Measurements from ENCODE around the gene DPYSL3. TPM values are rescaled to one million over a fixed set of nuclear protein-coding genes. Genes with fewer than 3 reads are reported as not detected.

The DPYSL3 gene
- total RNA-seq, 1 experiment from 2014 or later = 17.2 TPM

DNA sequence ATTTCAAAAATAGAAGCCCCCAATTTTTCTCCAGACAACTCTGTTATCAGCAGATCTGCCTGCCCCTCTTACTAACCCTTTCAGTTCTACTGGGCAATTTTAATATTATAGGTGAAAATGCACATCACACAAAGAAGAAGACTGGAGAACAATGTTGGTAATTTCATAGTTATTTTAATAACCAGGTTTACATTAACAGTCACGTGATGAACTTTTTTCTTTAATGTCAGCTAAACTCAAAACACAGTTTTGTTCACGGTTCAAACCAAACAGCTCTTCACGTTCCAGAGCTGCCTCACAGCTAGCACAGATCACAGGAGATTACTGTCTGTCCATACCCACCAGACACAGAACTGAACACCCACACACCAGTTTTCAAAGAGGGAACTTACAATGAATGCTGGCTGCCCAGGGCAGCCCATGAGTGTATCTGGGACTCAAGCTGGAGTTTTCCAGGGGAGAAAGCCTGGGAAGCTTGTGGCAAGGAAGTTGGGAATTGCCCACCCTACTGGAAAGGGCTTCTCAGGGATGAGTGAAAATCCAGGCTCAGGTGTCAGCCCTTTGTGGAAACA, 119.1 kb downstream of the DPYSL3 start:
- ChIA-PET POLR2A (no interaction called here), CTCF (interaction anchor here (2.0 kb wide), 1 partner anchor 166 kb away, joined by 7 read pairs; no protein-coding TSS in a partner anchor), RAD21 (ENCODE audit: low non-redundant PET in 1 of 2, low total read pairs in 2 of 2, uncharacterized antibody in 2 of 2, unreplicated experiment in 2 of 2) (no interaction called here)
- no peak for ATAC-seq
- H3K4me3 ChIP-seq (replicated peaks in 1 of 2; ENCODE audit: low read depth in 1 of 2, low read length in 2 of 2) = no peak overlapping the region
- no peaks in the 10 kb centered on the region for H3K79me2 ChIP-seq (ENCODE audit: insufficient read depth, low read length)
- no peak overlapping the region for H2AFZ ChIP-seq (ENCODE audit: low read depth, low read length, poor library complexity, severe bottlenecking)
- H3K36me3 ChIP-seq (ENCODE audit: control insufficient read depth in 1 of 2, insufficient read depth in 2 of 2, low read length in 2 of 2) = no peaks in the 10 kb centered on the region
- TF ChIP-seq SRF (IDR thresholded peaks at IDR 0.05; ENCODE audit: low read depth) (no peak), FOSL1 (IDR thresholded peaks at IDR 0.05; ENCODE audit: low read depth) (no peak), EGR1 (IDR thresholded peaks at IDR 0.05; ENCODE audit: low read depth) (no peak), ZFX (IDR thresholded peaks at IDR 0.05) (no peak), SP1 (IDR thresholded peaks at IDR 0.05; ENCODE audit: low read depth) (no peak), CEBPB (IDR thresholded peaks at IDR 0.05; ENCODE audit: low read depth) (no peak), EZH2 (IDR thresholded peaks at IDR 0.05) (no peak), SIN3A (IDR thresholded peaks at IDR 0.05; ENCODE audit: low read depth) (no peak), POLR2A (IDR thresholded peaks at IDR 0.05; ENCODE audit: borderline replicate concordance, extremely low read depth, insufficient read depth, insufficient read length) (no peak), CBX3 (IDR thresholded peaks at IDR 0.05; ENCODE audit: low read depth) (no peak), RAD21 (IDR thresholded peaks at IDR 0.05; ENCODE audit: low read depth) (no peak), ZNF274 (IDR thresholded peaks at IDR 0.05; ENCODE audit: low read depth, low read length) (no peak), TCF7L2 (IDR thresholded peaks at IDR 0.05; ENCODE audit: borderline replicate concordance, extremely low read depth, insufficient read depth, insufficient read length) (no peak), JUND (IDR thresholded peaks at IDR 0.05) (no peak)
- TF ChIP-seq, protein P1, sequence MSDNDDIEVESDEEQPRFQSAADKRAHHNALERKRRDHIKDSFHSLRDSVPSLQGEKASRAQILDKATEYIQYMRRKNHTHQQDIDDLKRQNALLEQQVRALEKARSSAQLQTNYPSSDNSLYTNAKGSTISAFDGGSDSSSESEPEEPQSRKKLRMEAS (IDR thresholded peaks at IDR 0.05) = no peak
- TF ChIP-seq, protein P2, sequence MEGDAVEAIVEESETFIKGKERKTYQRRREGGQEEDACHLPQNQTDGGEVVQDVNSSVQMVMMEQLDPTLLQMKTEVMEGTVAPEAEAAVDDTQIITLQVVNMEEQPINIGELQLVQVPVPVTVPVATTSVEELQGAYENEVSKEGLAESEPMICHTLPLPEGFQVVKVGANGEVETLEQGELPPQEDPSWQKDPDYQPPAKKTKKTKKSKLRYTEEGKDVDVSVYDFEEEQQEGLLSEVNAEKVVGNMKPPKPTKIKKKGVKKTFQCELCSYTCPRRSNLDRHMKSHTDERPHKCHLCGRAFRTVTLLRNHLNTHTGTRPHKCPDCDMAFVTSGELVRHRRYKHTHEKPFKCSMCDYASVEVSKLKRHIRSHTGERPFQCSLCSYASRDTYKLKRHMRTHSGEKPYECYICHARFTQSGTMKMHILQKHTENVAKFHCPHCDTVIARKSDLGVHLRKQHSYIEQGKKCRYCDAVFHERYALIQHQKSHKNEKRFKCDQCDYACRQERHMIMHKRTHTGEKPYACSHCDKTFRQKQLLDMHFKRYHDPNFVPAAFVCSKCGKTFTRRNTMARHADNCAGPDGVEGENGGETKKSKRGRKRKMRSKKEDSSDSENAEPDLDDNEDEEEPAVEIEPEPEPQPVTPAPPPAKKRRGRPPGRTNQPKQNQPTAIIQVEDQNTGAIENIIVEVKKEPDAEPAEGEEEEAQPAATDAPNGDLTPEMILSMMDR (IDR thresholded peaks at IDR 0.05 in 2 of 3, conservative IDR thresholded peaks at IDR 0.05 in 1 of 3; ENCODE audit: borderline replicate concordance in 1 of 3, insufficient read depth in 1 of 3, low read depth in 2 of 3, low read length in 2 of 3) = no peak
- no peak overlapping the region for H3K9ac ChIP-seq (ENCODE audit: low read length)
- H3K4me1 ChIP-seq (ENCODE audit: control insufficient read depth in 1 of 2, insufficient read depth in 2 of 2, low read length in 2 of 2) = peaks cover 0 to 4% of the 10 kb centered on the region in 2 experiments; a peak in 1 of 4 replicates
- no peaks in the 10 kb centered on the region for H3K9me3 ChIP-seq (ENCODE audit: control insufficient read depth in 1 of 2, insufficient read depth in 1 of 2, low read depth in 1 of 2, low read length in 2 of 2)
- H4K20me1 ChIP-seq (ENCODE audit: insufficient read depth) = no peaks in the 10 kb centered on the region
- H3K9me2 ChIP-seq (ENCODE audit: insufficient read depth) = no peaks in the 10 kb centered on the region
- DNase-seq (ENCODE audit: low read depth, low spot score) = no peak
- H3K27me3 ChIP-seq (ENCODE audit: insufficient read depth, low read length) = no peaks in the 10 kb centered on the region
- intact Hi-C loops (cut with micrococcal nuclease) = no loop called here
- no peak overlapping the region for H3K4me2 ChIP-seq (ENCODE audit: low read length)
- BruUV-seq (replicated peaks) = no TSS peak
- H3K27ac ChIP-seq (ENCODE audit: low read depth, low read length) = no peak overlapping the region
